Cerebellar nuclear complex (tissue), 1 donor: Measurements from ENCODE around the gene PRR12.

Experiments
- DNase-seq, 2 experiments: peaks; one replicate each; lab custom pipeline; 2025; lab: John Stamatoyannopoulos, UW

Gene PRR12

GRCh38 chr19:49645592-49645991, 54.6 kb downstream of the PRR12 start:
- DNase-seq, result no peak

- no peak for DNase-seq
Observed at GRCh38 chr19:49645995-49646394, 55.0 kb downstream of the PRR12 start.

- no peak for DNase-seq
Observed at GRCh38 chr19:49646586-49646985, 55.6 kb downstream of the PRR12 start.

- no peak for DNase-seq
Observed at GRCh38 chr19:49651029-49651819, 60.2 kb downstream of the PRR12 start.

GRCh38 chr19:49651820-49652550, 61.0 kb downstream of the PRR12 start:
- no peak for DNase-seq

GRCh38 chr19:49652551-49653465, 61.8 kb downstream of the PRR12 start:
- DNase-seq, result no peak

GRCh38 chr19:49653466-49653806, 62.5 kb downstream of the PRR12 start:
- no peak for DNase-seq

- no peak for DNase-seq
Observed at GRCh38 chr19:49654581-49654980, 63.6 kb downstream of the PRR12 start.

- no peak for DNase-seq
Observed at GRCh38 chr19:49655570-49656455, 64.8 kb downstream of the PRR12 start.

GRCh38 chr19:49656456-49657109, 65.6 kb downstream of the PRR12 start:
- no peak for DNase-seq

GRCh38 chr19:49657493-49658138, 66.6 kb downstream of the PRR12 start:
- DNase-seq, result no peak

- no peak for DNase-seq
Observed at GRCh38 chr19:49658139-49658517, 67.1 kb downstream of the PRR12 start.

GRCh38 chr19:49658566-49659442, 67.8 kb downstream of the PRR12 start:
- no peak for DNase-seq

GRCh38 chr19:49660338-49660961, 69.5 kb downstream of the PRR12 start:
- DNase-seq, result no peak

GRCh38 chr19:49662011-49662410, 71.0 kb downstream of the PRR12 start:
- DNase-seq, result no peak

- no peak for DNase-seq
Observed at GRCh38 chr19:49663224-49663623, 72.2 kb downstream of the PRR12 start.

- peak; percentile 29 to 60 for DNase-seq
Observed at GRCh38 chr19:49664171-49665035, 73.4 kb downstream of the PRR12 start.

- no peak for DNase-seq
Observed at GRCh38 chr19:49665036-49665350, 74.0 kb downstream of the PRR12 start.
